HG02884 (cell line): ENCODE data around the gene ATP6V0E2.
"Not testable (repeated sequence)": the region's sequence is repeated elsewhere in the genome, so short reads cannot be mapped to it uniquely, and the experiment has no call there.

Experiments
- ATAC-seq: cut with Tn5 transposase; IDR thresholded peaks from one replicate; pipeline ENCODE4 v1.9.1; 2021; ENCODE audit warnings: mild to moderate bottlenecking, moderate library complexity; ENCODE audit not compliant: unreplicated experiment

ATP6V0E2 gene

DNA sequence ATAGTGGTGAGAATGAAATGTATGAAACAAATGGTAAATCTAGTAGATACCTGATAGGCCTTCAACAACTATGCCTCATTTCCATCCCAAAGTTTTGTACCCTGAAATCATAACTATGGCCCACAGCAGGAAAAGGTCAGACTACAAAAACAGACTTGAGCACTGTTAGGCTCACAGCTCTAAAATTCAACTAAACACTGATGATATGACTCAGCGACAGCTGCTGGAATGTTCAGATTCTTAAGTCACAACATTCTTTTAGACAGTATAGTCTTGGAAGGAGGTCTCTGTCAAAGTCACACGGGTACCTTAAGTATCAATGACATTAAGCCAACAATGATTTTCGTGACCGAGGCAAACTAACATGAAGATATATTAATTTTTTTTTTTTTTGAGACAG, 38.4 kb downstream of the ATP6V0E2 start:
- not testable (repeated sequence) for ATAC-seq

DNA sequence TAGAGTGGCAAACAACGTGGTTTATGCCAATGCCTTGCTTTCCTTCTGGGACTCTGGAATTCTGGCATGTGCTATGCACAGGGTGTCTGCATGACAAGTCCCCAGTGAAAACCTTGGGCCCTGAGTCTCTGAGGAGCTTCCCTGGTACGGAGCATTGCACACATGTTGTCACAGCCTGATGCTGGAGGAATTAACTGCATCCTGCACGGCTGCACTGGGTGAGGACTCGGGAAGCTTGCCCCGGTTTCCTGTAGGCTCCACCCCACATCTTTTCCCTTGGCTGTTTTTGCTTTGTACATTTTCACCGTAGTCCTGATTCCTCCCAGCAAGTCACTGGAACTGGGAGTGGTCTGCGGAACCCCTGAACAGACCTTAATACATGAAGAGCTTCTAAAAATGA, 52.6 kb downstream of the ATP6V0E2 start:
- ATAC-seq = not testable (repeated sequence)
